Aorta (tissue), 5 donors: ENCODE measurements around the gene PPFIBP1. TPM values are rescaled to one million over a fixed set of nuclear protein-coding genes. Genes with fewer than 3 reads are reported as not detected.
A peak's percentile ranks its signal among the peaks of the same experiment; 100 is the strongest.
"Not testable (repeated sequence)": the region's sequence is repeated elsewhere in the genome, so short reads cannot be mapped to it uniquely, and the experiment has no call there.

Experiments
- ATAC-seq: fragments of 200-7000 bp; cut with Tn5 transposase; one replicate; pipeline ENCODE4 v1.9.1; 2022; ENCODE audit warnings: moderate library complexity; ENCODE audit not compliant: low FRiP score
- DNase-seq, 2 donors: peaks; one replicate each; pipeline ENCODE4 v3.0.0-alpha.2; 2020
- H3K27ac ChIP-seq, 2 donors: one replicate each; pipeline ENCODE4 v1.5.1; 2013; ENCODE audit warnings: low read length in 2 of 2, mild to moderate bottlenecking in 2 of 2, moderate library complexity in 2 of 2, control low read depth in 1 of 2, inconsistent platforms in 1 of 2, low read depth in 1 of 2
- H3K27me3 ChIP-seq, 2 donors: one replicate each; pipeline ENCODE4 v1.6.1; 2013; ENCODE audit warnings: control low read depth in 1 of 2, low read length in 1 of 2, mild to moderate bottlenecking in 1 of 2, moderate library complexity in 1 of 2; ENCODE audit not compliant: insufficient read depth in 2 of 2, control insufficient read depth in 1 of 2
- H3K36me3 ChIP-seq, 2 donors: one replicate each; pipeline ENCODE4 v1.6.1; 2013; ENCODE audit warnings: control low read depth in 1 of 2, low read length in 1 of 2, mild to moderate bottlenecking in 1 of 2; ENCODE audit not compliant: insufficient read depth in 2 of 2, control insufficient read depth in 1 of 2
- H3K4me1 ChIP-seq, 2 donors: one replicate each; pipeline ENCODE4 v1.6.1; 2013; ENCODE audit warnings: low read length in 2 of 2, control low read depth in 1 of 2, mild to moderate bottlenecking in 1 of 2, moderate library complexity in 1 of 2; ENCODE audit not compliant: insufficient read depth in 2 of 2, control insufficient read depth in 1 of 2
- H3K4me3 ChIP-seq, 2 donors: one replicate each; pipeline ENCODE4 v1.5.1; 2013; ENCODE audit warnings: low read length in 2 of 2, control low read depth in 1 of 2, mild to moderate bottlenecking in 1 of 2
- H3K9me3 ChIP-seq: one replicate; pipeline ENCODE4 v1.6.1; 2013; ENCODE audit warnings: mild to moderate bottlenecking, low read length; ENCODE audit not compliant: control insufficient read depth
- WGBS, 2 donors: extraction: QIAGEN DNeasy Blood & Tissue Kit; methylation state at CpG; one replicate each; pipeline ENCODE4 v1.1.7; 2013; 5-methylcytosine and 5-hydroxymethylcytosine counted together
- intact Hi-C, 2 donors: fragments of 100-400 bp; cut with DNase I; formaldehyde crosslinking; loops; one replicate each; pipeline versions ENCODE4 v1.14.2 to v1.15.0; 2022
- polyA plus RNA-seq, 2 donors: library from polyadenylated mRNA; stranded (reverse); fragments of 200-250 nt; gene quantifications; one replicate each; pipeline ENCODE4 v1.2.3, GENCODE V29; 2013
- total RNA-seq, 2 donors: library from RNA; stranded (reverse); fragmentation: NEBNext Ultra II Directional; extraction: Animal tissue kit (Norgen Biotek cat#: 25700); gene quantifications; one replicate each; pipeline ENCODE4 v1.2.1, GENCODE V29; 2021
- donor health status: healthy with polysubstance abuse.
- donor health status: Bipolar disorder and iron deficiency.
- donor health status: DM: no; HTN: no; CAD: no.
- donor health status: DM: no; HTN: no; CAD: no.
- donor health status: DM: yes; HTN: yes; CAD: no.

Gene PPFIBP1
- total and polyA plus RNA-seq, 4 donors = 29.7 to 247 (median 108) TPM

DNA sequence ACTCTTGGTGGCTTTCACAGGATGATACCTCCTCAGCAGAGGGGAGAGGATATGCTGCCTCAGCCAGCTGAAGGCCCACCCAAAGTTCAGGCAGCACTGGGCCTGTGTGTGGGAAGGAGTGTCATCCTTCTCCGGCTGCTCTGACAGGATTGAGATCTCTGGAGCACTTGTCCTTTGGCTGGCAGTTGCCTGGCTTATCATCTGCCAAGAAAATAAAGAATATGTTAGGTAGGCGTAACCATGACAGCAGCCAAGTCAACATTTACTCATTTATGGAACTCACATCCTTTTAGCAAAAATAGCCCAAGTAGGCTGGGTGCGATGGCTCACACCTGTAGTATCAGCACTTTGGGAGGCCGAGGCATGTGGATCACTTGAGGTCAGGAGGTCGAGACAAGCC, 68.5 kb downstream of the PPFIBP1 start:
- Histone ChIP-seq H3K4me3 (no peak overlapping the region), H3K9me3 (no peaks in the 10 kb centered on the region), H3K36me3 (no peaks in the 10 kb centered on the region), H3K4me1 (peaks cover 0 to 2% of the 10 kb centered on the region in 2 donors), H3K27ac (peak overlapping the region in 1 of 2 donors; percentile 28), H3K27me3 (no peaks in the 10 kb centered on the region)
- intact Hi-C loops = loop anchor here in 1 of 2 donors (10.0 kb wide), 1 partner anchor 68 kb away; the partner anchor contains the start of gene PPFIBP1
- 15% methylated on average over 5 of the region's 5 CpGs for WGBS, 2 donors
- DNase-seq = peak; percentile 63 to 76
- ATAC-seq = peak; percentile 56

DNA sequence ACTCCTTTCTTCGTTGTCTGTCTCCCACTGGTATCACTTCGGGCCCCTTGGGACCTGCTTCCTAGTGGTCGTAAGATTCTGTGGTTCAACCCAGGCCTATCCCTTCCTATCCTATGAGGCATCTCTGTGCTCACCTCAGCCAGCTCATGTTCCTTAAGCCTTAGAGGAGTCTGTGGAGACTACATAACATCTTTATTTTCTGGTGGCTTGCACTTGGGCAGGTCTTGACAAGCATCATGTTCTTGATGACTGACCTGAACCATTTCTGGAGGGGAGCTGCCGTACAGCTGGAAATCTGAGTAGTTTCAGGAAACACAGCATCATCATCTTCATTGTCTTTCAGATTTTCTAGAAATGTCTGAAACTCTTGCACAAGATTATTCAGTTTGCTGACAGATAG, 69.3 kb downstream of the PPFIBP1 start:
- H3K4me3 ChIP-seq = no peak overlapping the region
- no peaks in the 10 kb centered on the region for H3K36me3 ChIP-seq
- DNase-seq (no peak), ATAC-seq (no peak)
- H3K27ac ChIP-seq = peak overlapping the region; percentile 28 to 60
- H3K4me1 ChIP-seq = peaks cover 0 to 2% of the 10 kb centered on the region in 2 donors
- H3K27me3 ChIP-seq = no peaks in the 10 kb centered on the region
- 78 to 83% methylated on average over 4 of the region's 4 CpGs for WGBS, 2 donors
- intact Hi-C loops = loop anchor here in 1 of 2 donors (10.0 kb wide), 1 partner anchor 68 kb away; the partner anchor contains the start of gene PPFIBP1
- no peaks in the 10 kb centered on the region for H3K9me3 ChIP-seq

DNA sequence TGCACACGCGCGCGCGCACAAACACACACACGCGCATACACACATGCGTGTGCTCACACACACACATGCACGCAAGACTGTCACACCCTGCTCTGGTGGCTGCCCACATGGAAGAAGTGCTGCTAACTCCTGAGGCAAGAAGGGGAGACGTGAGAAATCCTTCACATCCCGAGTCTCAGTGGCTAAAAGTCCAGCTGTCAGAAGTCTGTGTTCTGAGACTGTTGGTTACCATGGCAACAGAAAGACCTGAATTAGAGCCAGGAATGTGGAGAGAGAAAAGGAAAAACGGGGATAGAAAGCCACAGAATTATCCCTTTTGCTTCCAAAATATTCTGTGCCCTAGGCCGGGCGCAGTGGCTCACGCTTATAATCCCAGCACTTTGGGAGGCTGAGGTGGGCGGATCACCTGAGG, 71.2 kb downstream of the PPFIBP1 start:
- intact Hi-C loops = loop anchor here (5.0 to 10.0 kb wide), 2 partner anchors 43 to 70 kb away; partner anchors contain the start of gene PPFIBP1 (in 1 of the 2)
- DNase-seq = peak in 1 of 2 donors; percentile 60
- no peak overlapping the region for H3K4me3 ChIP-seq
- H3K27me3 ChIP-seq = no peaks in the 10 kb centered on the region
- no peaks in the 10 kb centered on the region for H3K36me3 ChIP-seq
- peak overlapping the region; percentile 46 to 96 for H3K27ac ChIP-seq
- ATAC-seq = peak; percentile 70
- H3K4me1 ChIP-seq = peaks cover 2 to 8% of the 10 kb centered on the region in 2 donors
- no peaks in the 10 kb centered on the region for H3K9me3 ChIP-seq
- WGBS, 2 donors = 15 to 17% methylated on average over 16 of the region's 16 CpGs

- H3K36me3 ChIP-seq, H3K4me1 ChIP-seq, H3K9me3 ChIP-seq, H3K4me3 ChIP-seq, ATAC-seq, H3K27me3 ChIP-seq, DNase-seq, H3K27ac ChIP-seq: not testable (repeated sequence)
- intact Hi-C loops = loop anchor here (5.0 to 10.0 kb wide), 2 partner anchors 47 to 74 kb away; partner anchors contain the start of gene PPFIBP1 (in 1 of the 2)
- WGBS, 2 donors = 7 to 10% methylated on average over 1 of the region's 1 CpG
Observed at GRCh38 chr12:27598866-27599265, 74.9 kb downstream of the PPFIBP1 start.

DNA sequence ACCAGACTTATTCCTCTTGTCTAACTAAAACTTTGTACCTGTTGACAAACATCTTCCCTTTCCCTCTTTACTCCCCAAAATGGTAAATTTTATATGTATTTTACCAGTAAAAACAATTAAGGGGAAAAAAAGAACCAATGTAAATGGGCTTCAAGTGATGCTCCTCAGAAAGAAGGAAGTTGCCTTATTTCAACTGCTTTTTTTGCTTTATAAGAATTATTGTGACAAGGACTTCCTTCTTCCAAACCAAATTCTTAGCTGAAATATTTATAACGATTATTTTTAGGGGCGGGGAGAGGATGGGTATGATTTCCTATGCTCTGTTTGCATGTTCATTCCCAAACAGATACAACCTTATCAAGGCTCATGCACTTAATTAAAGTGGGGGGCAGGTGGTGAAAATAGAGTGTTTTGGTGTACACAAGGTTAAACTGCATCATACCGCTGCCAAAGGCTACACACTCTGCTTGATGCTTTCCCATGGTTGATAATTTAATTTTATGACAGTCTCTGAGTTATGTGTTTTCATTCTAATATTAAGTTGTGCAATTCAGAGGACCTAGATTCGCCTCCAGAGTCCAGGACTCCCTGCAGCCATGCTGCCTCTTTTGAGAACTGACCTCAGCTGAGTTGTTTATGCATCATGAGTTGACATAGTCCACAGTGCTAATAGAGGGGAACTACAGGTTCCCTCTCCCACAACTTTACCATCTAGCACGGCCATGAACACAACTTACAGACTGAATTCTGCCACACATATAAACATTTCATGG, 77.2 kb downstream of the PPFIBP1 start:
- DNase-seq, H3K36me3 ChIP-seq, intact Hi-C loops, H3K4me3 ChIP-seq, H3K27ac ChIP-seq, H3K9me3 ChIP-seq, H3K27me3 ChIP-seq: not testable (repeated sequence)
- WGBS, 2 donors = 11 to 16% methylated on average over 5 of the region's 5 CpGs
- H3K4me1 ChIP-seq = peaks cover 0 to 12% of the 10 kb centered on the region in 2 donors
- peak; percentile 78 for ATAC-seq

- Histone ChIP-seq H3K36me3 (no peaks in the 10 kb centered on the region), H3K4me1 (peaks cover 2 to 14% of the 10 kb centered on the region in 2 donors), H3K9me3 (no peaks in the 10 kb centered on the region), H3K27ac (no peak overlapping the region), H3K27me3 (no peaks in the 10 kb centered on the region), H3K4me3 (no peak overlapping the region)
- no peak for ATAC-seq
- DNase-seq = no peak
- 73 to 87% methylated on average over 1 of the region's 1 CpG for WGBS, 2 donors
- intact Hi-C loops = no loop called here
Observed at GRCh38 chr12:27602516-27602915, 78.5 kb downstream of the PPFIBP1 start.

GRCh38 chr12:27604431-27604830, 80.4 kb downstream of the PPFIBP1 start:
- ATAC-seq (no peak), DNase-seq (no peak)
- H3K36me3 ChIP-seq = no peaks in the 10 kb centered on the region
- WGBS, 2 donors = 97% methylated on average over 3 of the region's 3 CpGs
- H3K9me3 ChIP-seq = no peaks in the 10 kb centered on the region
- H3K4me1 ChIP-seq = peaks cover 5 to 10% of the 10 kb centered on the region in 2 donors
- H3K27me3 ChIP-seq = no peaks in the 10 kb centered on the region
- intact Hi-C loops = no loop called here
- no peak overlapping the region for H3K4me3 ChIP-seq
- H3K27ac ChIP-seq = no peak overlapping the region

DNA sequence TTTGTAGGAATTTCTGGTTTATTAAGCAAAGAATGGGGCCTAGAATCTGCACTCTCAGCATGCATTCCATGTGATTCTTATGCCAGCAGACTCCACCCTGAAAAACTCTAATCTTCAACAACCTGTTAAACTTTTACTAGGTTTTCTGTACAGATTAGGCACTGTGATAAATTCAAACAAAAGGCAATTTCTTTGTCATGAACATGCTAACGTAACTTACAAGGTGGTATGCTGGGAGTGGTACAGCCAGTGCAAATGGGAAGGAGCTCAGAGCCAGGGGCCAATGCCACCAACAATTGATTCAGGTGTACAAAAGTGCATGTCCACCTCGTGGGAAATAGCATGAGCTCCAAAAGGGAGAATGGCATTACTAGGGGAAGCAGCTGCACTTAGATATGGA, 83.0 kb downstream of the PPFIBP1 start:
- Histone ChIP-seq H3K27me3 (no peaks in the 10 kb centered on the region), H3K9me3 (no peaks in the 10 kb centered on the region), H3K36me3 (no peaks in the 10 kb centered on the region), H3K27ac (no peak overlapping the region), H3K4me3 (no peak overlapping the region), H3K4me1 (peaks cover 10 to 15% of the 10 kb centered on the region in 2 donors)
- ATAC-seq = no peak
- intact Hi-C loops = no loop called here
- no peak for DNase-seq
- 28 to 60% methylated on average over 2 of the region's 2 CpGs for WGBS, 2 donors

- no peak overlapping the region for H3K27ac ChIP-seq
- no peak overlapping the region for H3K4me3 ChIP-seq
- H3K9me3 ChIP-seq = no peaks in the 10 kb centered on the region
- no peak for DNase-seq
- ATAC-seq = no peak
- H3K36me3 ChIP-seq = no peaks in the 10 kb centered on the region
- H3K27me3 ChIP-seq = no peaks in the 10 kb centered on the region
- WGBS, 2 donors = 72 to 81% methylated on average over 4 of the region's 4 CpGs
- intact Hi-C loops = no loop called here
- H3K4me1 ChIP-seq = peaks cover 10 to 15% of the 10 kb centered on the region in 2 donors
Observed at GRCh38 chr12:27607591-27607990, 83.6 kb downstream of the PPFIBP1 start.
